ENCODE results near the gene ADAMTS2.

Gene ADAMTS2

GRCh38 chr5:179131886-179132585 is 213.2 kb downstream of the ADAMTS2 start:
- Histone ChIP-seq H3K9me3 (ENCODE audit: insufficient read depth, low read length) (no peaks in the 10 kb centered on the region), H3K9ac (ENCODE audit: low read length) (no peak overlapping the region), H3K9me2 (replicated peaks; ENCODE audit: insufficient read depth, low read length) (no peaks in the 10 kb centered on the region), H3K4me3 (ENCODE audit: insufficient read depth, low read length, poor library complexity, severe bottlenecking) (no peak overlapping the region), H3F3A (ENCODE audit: insufficient read depth) (no peaks in the 10 kb centered on the region), H3K27ac (ENCODE audit: low read depth, low read length) (no peak overlapping the region), H3K4me2 (ENCODE audit: low read depth, low read length, poor library complexity, severe bottlenecking) (no peak overlapping the region), H4K20me1 (ENCODE audit: low read depth, low read length) (no peaks in the 10 kb centered on the region), H2AFZ (ENCODE audit: low read depth, low read length, severe bottlenecking) (no peak overlapping the region), H3K27me3 (ENCODE audit: low read length) (no peaks in the 10 kb centered on the region), H3K79me2 (ENCODE audit: insufficient read depth, low read length) (no peaks in the 10 kb centered on the region), H3K36me3 (ENCODE audit: low read length) (no peaks in the 10 kb centered on the region)
- no peak for TF ChIP-seq EZH2phosphoT487 (conservative IDR thresholded peaks at IDR 0.05; ENCODE audit: low read length)
- no peak for TF ChIP-seq CTCF (IDR thresholded peaks at IDR 0.05; ENCODE audit: insufficient read depth, low read length, poor library complexity, severe bottlenecking)

GRCh38 chr5:179131321-179131835 is 213.9 kb downstream of the ADAMTS2 start:
- H3K27me3 ChIP-seq (ENCODE audit: low read length): no peaks in the 10 kb centered on the region
- no peaks in the 10 kb centered on the region for H3K9me2 ChIP-seq (replicated peaks; ENCODE audit: insufficient read depth, low read length)
- no peak overlapping the region for H3K4me2 ChIP-seq (ENCODE audit: low read depth, low read length, poor library complexity, severe bottlenecking)
- no peak overlapping the region for H2AFZ ChIP-seq (ENCODE audit: low read depth, low read length, severe bottlenecking)
- no peaks in the 10 kb centered on the region for H3K36me3 ChIP-seq (ENCODE audit: low read length)
- no peaks in the 10 kb centered on the region for H3F3A ChIP-seq (ENCODE audit: insufficient read depth)
- no peaks in the 10 kb centered on the region for H4K20me1 ChIP-seq (ENCODE audit: low read depth, low read length)
- H3K79me2 ChIP-seq (ENCODE audit: insufficient read depth, low read length): no peaks in the 10 kb centered on the region
- H3K27ac ChIP-seq (ENCODE audit: low read depth, low read length): no peak overlapping the region
- no peak overlapping the region for H3K9ac ChIP-seq (ENCODE audit: low read length)
- no peak overlapping the region for H3K4me3 ChIP-seq (ENCODE audit: insufficient read depth, low read length, poor library complexity, severe bottlenecking)
- TF ChIP-seq CTCF (IDR thresholded peaks at IDR 0.05; ENCODE audit: insufficient read depth, low read length, poor library complexity, severe bottlenecking): no peak
- TF ChIP-seq EZH2phosphoT487 (conservative IDR thresholded peaks at IDR 0.05; ENCODE audit: low read length): no peak
- no peaks in the 10 kb centered on the region for H3K9me3 ChIP-seq (ENCODE audit: insufficient read depth, low read length)

- H3K4me3 ChIP-seq (ENCODE audit: insufficient read depth, low read length, poor library complexity, severe bottlenecking): no peak overlapping the region
Measured at GRCh38 chr5:179130101-179130681, 215.1 kb downstream of the ADAMTS2 start.

More at GRCh38 chr5:179130101-179130681, 215.1 kb downstream of the ADAMTS2 start:
- Histone ChIP-seq H3K79me2 (ENCODE audit: insufficient read depth, low read length) (no peaks in the 10 kb centered on the region), H3K27ac (ENCODE audit: low read depth, low read length) (no peak overlapping the region), H3K9ac (ENCODE audit: low read length) (no peak overlapping the region), H3K9me3 (ENCODE audit: insufficient read depth, low read length) (no peaks in the 10 kb centered on the region), H3K4me2 (ENCODE audit: low read depth, low read length, poor library complexity, severe bottlenecking) (no peak overlapping the region), H3F3A (ENCODE audit: insufficient read depth) (no peaks in the 10 kb centered on the region), H4K20me1 (ENCODE audit: low read depth, low read length) (no peaks in the 10 kb centered on the region), H3K36me3 (ENCODE audit: low read length) (no peaks in the 10 kb centered on the region), H3K9me2 (replicated peaks; ENCODE audit: insufficient read depth, low read length) (no peaks in the 10 kb centered on the region), H3K27me3 (ENCODE audit: low read length) (no peaks in the 10 kb centered on the region), H2AFZ (ENCODE audit: low read depth, low read length, severe bottlenecking) (no peak overlapping the region)
- TF ChIP-seq CTCF (IDR thresholded peaks at IDR 0.05; ENCODE audit: insufficient read depth, low read length, poor library complexity, severe bottlenecking): no peak
- TF ChIP-seq EZH2phosphoT487 (conservative IDR thresholded peaks at IDR 0.05; ENCODE audit: low read length): no peak
